ENCODE results near the gene SSTR5.

The SSTR5 gene

GRCh38 chr16:1116693-1117077, 44.1 kb downstream of the SSTR5 start:
- no peak for TF ChIP-seq JUND (IDR thresholded peaks at IDR 0.05; ENCODE audit: low read depth)
- in situ Hi-C loops (cut with HindIII; ENCODE audit: low pct_unique_long_range_greater_than_20kb, low sequenced_read_pairs): no loop called here

DNA sequence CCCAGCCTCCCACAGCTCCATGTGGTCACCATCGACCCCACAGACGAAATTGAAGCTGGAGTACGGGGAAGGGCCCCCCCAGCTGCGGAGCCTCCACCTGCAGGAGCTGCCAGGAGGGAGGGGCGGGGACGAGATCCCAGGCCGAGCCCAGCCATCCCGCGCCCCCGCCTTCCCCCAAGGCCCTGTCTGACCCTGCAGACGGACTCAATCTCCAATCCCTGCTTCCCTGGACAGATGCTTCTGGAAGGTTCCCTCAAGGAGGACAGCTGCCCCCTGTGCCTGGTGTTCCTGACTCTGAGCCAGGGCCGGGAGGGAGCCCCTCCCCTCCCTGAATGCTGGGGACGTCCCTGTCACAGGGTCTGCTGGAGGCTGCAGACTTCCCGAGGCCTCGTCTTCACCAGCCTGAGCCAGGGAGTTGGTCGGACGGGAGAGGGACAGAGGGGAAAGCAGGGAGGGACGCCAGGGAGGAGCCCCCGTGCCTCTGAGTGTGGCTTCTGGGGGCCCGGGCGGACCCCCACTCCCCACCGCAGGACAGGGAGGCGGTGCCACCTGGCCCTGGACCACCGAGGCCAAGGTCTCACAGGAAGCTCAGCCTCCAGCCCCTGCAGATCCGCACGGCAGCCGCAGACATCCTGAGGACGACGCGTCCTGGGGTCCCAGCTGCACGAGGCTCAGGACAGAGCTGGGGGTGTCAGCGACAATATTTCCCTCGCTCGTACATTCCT, 44.8 kb downstream of the SSTR5 start:
- TF ChIP-seq JUND (IDR thresholded peaks at IDR 0.05; ENCODE audit: low read depth): no peak
- in situ Hi-C loops (cut with HindIII; ENCODE audit: low pct_unique_long_range_greater_than_20kb, low sequenced_read_pairs): no loop called here
- DNase-seq (ENCODE audit: low read depth in 1 of 2, low spot score in 1 of 2): no peak

More at GRCh38 chr16:1116693-1117077, 44.1 kb downstream of the SSTR5 start:
- no peak for DNase-seq (ENCODE audit: low read depth in 1 of 2, low spot score in 1 of 2)

DNA sequence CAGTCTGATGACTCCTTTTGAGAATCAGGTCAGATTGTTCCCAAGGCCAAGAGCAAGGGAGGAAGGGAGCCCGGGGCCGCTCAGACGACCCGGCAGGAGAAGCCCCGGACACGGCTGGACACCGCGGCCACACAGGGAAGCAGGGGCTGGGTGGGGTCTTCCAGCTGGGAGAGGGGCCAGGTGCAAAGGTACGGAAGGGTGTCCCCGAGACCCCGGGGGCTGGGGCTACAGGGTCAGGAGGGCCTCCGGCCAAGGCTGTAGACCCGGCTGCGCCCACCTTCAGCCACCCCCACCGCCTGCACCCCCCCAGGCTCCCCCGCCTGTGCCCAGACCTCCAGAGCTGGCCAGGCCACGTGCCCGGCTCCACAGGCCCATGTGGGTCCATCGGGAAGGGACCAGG, 45.4 kb downstream of the SSTR5 start:
- in situ Hi-C loops (cut with HindIII; ENCODE audit: low pct_unique_long_range_greater_than_20kb, low sequenced_read_pairs): no loop called here
- TF ChIP-seq JUND (IDR thresholded peaks at IDR 0.05; ENCODE audit: low read depth): no peak
- DNase-seq (ENCODE audit: low read depth in 1 of 2, low spot score in 1 of 2): no peak

GRCh38 chr16:1119129-1119528, 46.6 kb downstream of the SSTR5 start:
- no peak for TF ChIP-seq JUND (IDR thresholded peaks at IDR 0.05; ENCODE audit: low read depth)
- no peak for DNase-seq (ENCODE audit: low read depth in 1 of 2, low spot score in 1 of 2)
- in situ Hi-C loops (cut with HindIII; ENCODE audit: low pct_unique_long_range_greater_than_20kb, low sequenced_read_pairs): no loop called here

- in situ Hi-C loops (cut with HindIII; ENCODE audit: low pct_unique_long_range_greater_than_20kb, low sequenced_read_pairs): no loop called here
- DNase-seq (ENCODE audit: low read depth in 1 of 2, low spot score in 1 of 2): no peak
- TF ChIP-seq JUND (IDR thresholded peaks at IDR 0.05; ENCODE audit: low read depth): no peak
Observed at GRCh38 chr16:1119766-1120576, 47.4 kb downstream of the SSTR5 start.

- no peak for TF ChIP-seq JUND (IDR thresholded peaks at IDR 0.05; ENCODE audit: low read depth)
- DNase-seq (ENCODE audit: low read depth in 1 of 2, low spot score in 1 of 2): no peak
- in situ Hi-C loops (cut with HindIII; ENCODE audit: low pct_unique_long_range_greater_than_20kb, low sequenced_read_pairs): no loop called here
Observed at GRCh38 chr16:1120577-1120941, 48.0 kb downstream of the SSTR5 start.

GRCh38 chr16:1121009-1121408, 48.5 kb downstream of the SSTR5 start:
- TF ChIP-seq JUND (IDR thresholded peaks at IDR 0.05; ENCODE audit: low read depth): no peak
- in situ Hi-C loops (cut with HindIII; ENCODE audit: low pct_unique_long_range_greater_than_20kb, low sequenced_read_pairs): no loop called here
- no peak for DNase-seq (ENCODE audit: low read depth in 1 of 2, low spot score in 1 of 2)

GRCh38 chr16:1121601-1122397, 49.3 kb downstream of the SSTR5 start:
- in situ Hi-C loops (cut with HindIII; ENCODE audit: low pct_unique_long_range_greater_than_20kb, low sequenced_read_pairs): no loop called here
- no peak for TF ChIP-seq JUND (IDR thresholded peaks at IDR 0.05; ENCODE audit: low read depth)
- no peak for DNase-seq (ENCODE audit: low read depth in 1 of 2, low spot score in 1 of 2)

DNA sequence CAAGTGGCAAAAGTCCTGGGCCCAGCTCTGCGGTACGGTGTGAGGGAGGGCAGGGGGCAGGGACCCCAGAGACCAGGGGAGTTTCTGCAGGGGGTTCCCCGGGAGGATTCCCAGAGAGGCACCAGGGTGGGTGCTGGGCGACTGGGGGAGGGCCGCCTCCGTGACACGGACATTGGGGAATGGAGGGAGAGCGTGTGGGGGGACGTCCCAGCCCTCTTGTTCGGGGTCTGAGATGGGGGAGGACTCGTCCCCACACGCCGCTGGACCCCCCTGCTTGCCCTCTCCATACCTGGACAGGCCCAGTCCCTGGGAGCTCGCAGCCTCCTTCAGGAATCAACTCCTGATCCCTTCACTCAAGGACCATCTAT, 49.8 kb downstream of the SSTR5 start:
- DNase-seq (ENCODE audit: low read depth in 1 of 2, low spot score in 1 of 2): no peak
- in situ Hi-C loops (cut with HindIII; ENCODE audit: low pct_unique_long_range_greater_than_20kb, low sequenced_read_pairs): no loop called here

GRCh38 chr16:1123525-1124230, 51.1 kb downstream of the SSTR5 start:
- in situ Hi-C loops (cut with HindIII; ENCODE audit: low pct_unique_long_range_greater_than_20kb, low sequenced_read_pairs): no loop called here
- TF ChIP-seq JUND (IDR thresholded peaks at IDR 0.05; ENCODE audit: low read depth): no peak
- no peak for DNase-seq (ENCODE audit: low read depth in 1 of 2, low spot score in 1 of 2)

More for the DNA sequence above, 49.8 kb downstream of the SSTR5 start:
- no peak for TF ChIP-seq JUND (IDR thresholded peaks at IDR 0.05; ENCODE audit: low read depth)

DNA sequence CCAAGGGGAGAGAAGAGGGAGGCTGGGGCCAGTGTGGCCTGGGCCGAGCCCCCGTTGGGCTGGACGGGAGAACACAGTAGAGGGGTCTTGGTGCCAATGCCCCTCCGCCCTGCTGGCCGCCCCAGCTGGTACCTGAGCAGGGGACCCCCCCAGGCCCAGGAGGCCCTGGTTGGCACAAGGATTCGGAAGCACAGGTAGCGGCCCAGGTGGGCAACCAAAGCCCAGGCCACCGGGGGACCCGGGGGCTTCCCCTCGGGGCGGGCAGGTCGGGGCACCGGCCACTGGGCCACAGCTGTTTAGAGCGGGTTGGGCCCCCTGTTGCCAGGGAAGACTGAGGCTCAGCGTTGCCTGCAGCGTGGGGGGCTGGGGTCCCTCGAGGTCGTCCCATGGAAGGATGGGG, 51.7 kb downstream of the SSTR5 start:
- TF ChIP-seq JUND (IDR thresholded peaks at IDR 0.05; ENCODE audit: low read depth): no peak
- DNase-seq (ENCODE audit: low read depth in 1 of 2, low spot score in 1 of 2): no peak
- in situ Hi-C loops (cut with HindIII; ENCODE audit: low pct_unique_long_range_greater_than_20kb, low sequenced_read_pairs): no loop called here

DNA sequence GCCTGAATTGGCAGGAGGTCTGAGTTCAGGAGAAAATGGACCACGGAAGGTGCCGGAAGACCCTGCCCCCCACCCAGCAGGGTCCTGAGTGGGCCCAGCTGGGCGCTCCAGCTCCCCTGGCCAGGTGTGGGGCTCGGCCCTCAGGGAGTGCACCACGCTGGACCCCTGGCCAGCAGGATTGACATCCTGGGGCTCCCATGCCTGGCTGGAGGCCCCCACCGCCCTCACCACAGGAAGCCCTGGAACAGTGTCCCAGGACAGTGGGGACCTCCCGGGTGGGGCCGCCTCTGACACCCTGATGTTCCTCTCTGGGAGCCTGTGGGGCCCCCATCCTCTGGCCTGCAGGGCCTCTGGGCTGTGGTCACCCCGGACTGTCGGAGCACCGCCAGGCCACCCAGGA, 52.2 kb downstream of the SSTR5 start:
- no peak for DNase-seq (ENCODE audit: low read depth in 1 of 2, low spot score in 1 of 2)
- in situ Hi-C loops (cut with HindIII; ENCODE audit: low pct_unique_long_range_greater_than_20kb, low sequenced_read_pairs): no loop called here
- TF ChIP-seq JUND (IDR thresholded peaks at IDR 0.05; ENCODE audit: low read depth): no peak
